Measurements from ENCODE around the gene UPP2. TPM values are rescaled to one million over a fixed set of nuclear protein-coding genes. Genes with fewer than 3 reads are reported as not detected.

The UPP2 gene
- total RNA-seq, 1 experiment from 2014 or later: not detected

- H3K36me3 ChIP-seq (ENCODE audit: control insufficient read depth, insufficient read depth, low read length): no peaks in the 10 kb centered on the region
- no peaks in the 10 kb centered on the region for H3K9me3 ChIP-seq (ENCODE audit: control insufficient read depth, insufficient read depth, low read depth, low read length)
- BruUV-seq (replicated peaks): no TSS peak
- in situ Hi-C loops (cut with HindIII; ENCODE audit: low pct_unique_long_range_greater_than_20kb, low sequenced_read_pairs): no loop called here
- ATAC-seq (no peak), DNase-seq (ENCODE audit: low read depth, low spot score) (no peak)
- peaks cover 2% of the 10 kb centered on the region; the same call in 1 of the 2 replicates for H3K27me3 ChIP-seq (ENCODE audit: control insufficient read depth, insufficient read depth, low read length)
- CTCF ChIA-PET: no interaction called here
- H3K4me3 ChIP-seq (ENCODE audit: low read depth in 2 of 2, low read length in 2 of 2): no peak overlapping the region
- H3K4me1 ChIP-seq (ENCODE audit: control insufficient read depth, insufficient read depth, low read length): no peaks in the 10 kb centered on the region
- POLR2A ChIA-PET: no interaction called here
- TF ChIP-seq TCF7L2 (IDR thresholded peaks at IDR 0.05; ENCODE audit: low read depth, low read length): no peak
- no peak for TF ChIP-seq POLR2AphosphoS5 (IDR thresholded peaks at IDR 0.05; ENCODE audit: low read depth, low read length)
- no peak for TF ChIP-seq REST (IDR thresholded peaks at IDR 0.05; ENCODE audit: insufficient read depth in 1 of 2, low read depth in 2 of 2, low read length in 1 of 2)
- no peak for TF ChIP-seq CTCF (IDR thresholded peaks at IDR 0.05)
- no peak for TF ChIP-seq SIN3A (IDR thresholded peaks at IDR 0.05; ENCODE audit: borderline replicate concordance, insufficient read depth, low read depth, low read length)
- H3K27ac ChIP-seq (ENCODE audit: low read length): no peak overlapping the region
- intact Hi-C loops (cut with micrococcal nuclease; ENCODE audit: unreplicated experiment): no loop called here
These were observed 12.8 kb downstream of the UPP2 start for GRCh38 chr2:158114516-158114915.

- Histone ChIP-seq H3K4me1 (ENCODE audit: control insufficient read depth, insufficient read depth, low read length) (no peaks in the 10 kb centered on the region), H3K27me3 (ENCODE audit: control insufficient read depth, insufficient read depth, low read length) (peaks cover 2% of the 10 kb centered on the region; the same call in 1 of the 2 replicates), H3K4me3 (ENCODE audit: low read depth in 2 of 2, low read length in 2 of 2) (no peak overlapping the region), H3K27ac (ENCODE audit: low read length) (no peak overlapping the region), H3K36me3 (ENCODE audit: control insufficient read depth, insufficient read depth, low read length) (no peaks in the 10 kb centered on the region), H3K9me3 (ENCODE audit: control insufficient read depth, insufficient read depth, low read depth, low read length) (no peaks in the 10 kb centered on the region)
- no TSS peak for BruUV-seq (replicated peaks)
- DNase-seq (ENCODE audit: low read depth, low spot score): no peak
- intact Hi-C loops (cut with micrococcal nuclease; ENCODE audit: unreplicated experiment): no loop called here
- in situ Hi-C loops (cut with HindIII; ENCODE audit: low pct_unique_long_range_greater_than_20kb, low sequenced_read_pairs): no loop called here
- no peak for ATAC-seq
- ChIA-PET POLR2A (no interaction called here), CTCF (no interaction called here)
- no peak for TF ChIP-seq SIN3A (IDR thresholded peaks at IDR 0.05; ENCODE audit: borderline replicate concordance, insufficient read depth, low read depth, low read length)
- TF ChIP-seq POLR2AphosphoS5 (IDR thresholded peaks at IDR 0.05; ENCODE audit: low read depth, low read length): no peak
- no peak for TF ChIP-seq REST (IDR thresholded peaks at IDR 0.05; ENCODE audit: insufficient read depth in 1 of 2, low read depth in 2 of 2, low read length in 1 of 2)
- TF ChIP-seq CTCF (IDR thresholded peaks at IDR 0.05): no peak
- no peak for TF ChIP-seq TCF7L2 (IDR thresholded peaks at IDR 0.05; ENCODE audit: low read depth, low read length)
These were observed 13.6 kb downstream of the UPP2 start for GRCh38 chr2:158115202-158115767.
